LoVo (cell line): Measurements from ENCODE around the gene NDRG4.

Source experiments
- DNase-seq: peaks from one replicate; pipeline ENCODE4 v3.0.0-alpha.2; 2016; ENCODE audit warnings: low spot score

The NDRG4 gene

DNA sequence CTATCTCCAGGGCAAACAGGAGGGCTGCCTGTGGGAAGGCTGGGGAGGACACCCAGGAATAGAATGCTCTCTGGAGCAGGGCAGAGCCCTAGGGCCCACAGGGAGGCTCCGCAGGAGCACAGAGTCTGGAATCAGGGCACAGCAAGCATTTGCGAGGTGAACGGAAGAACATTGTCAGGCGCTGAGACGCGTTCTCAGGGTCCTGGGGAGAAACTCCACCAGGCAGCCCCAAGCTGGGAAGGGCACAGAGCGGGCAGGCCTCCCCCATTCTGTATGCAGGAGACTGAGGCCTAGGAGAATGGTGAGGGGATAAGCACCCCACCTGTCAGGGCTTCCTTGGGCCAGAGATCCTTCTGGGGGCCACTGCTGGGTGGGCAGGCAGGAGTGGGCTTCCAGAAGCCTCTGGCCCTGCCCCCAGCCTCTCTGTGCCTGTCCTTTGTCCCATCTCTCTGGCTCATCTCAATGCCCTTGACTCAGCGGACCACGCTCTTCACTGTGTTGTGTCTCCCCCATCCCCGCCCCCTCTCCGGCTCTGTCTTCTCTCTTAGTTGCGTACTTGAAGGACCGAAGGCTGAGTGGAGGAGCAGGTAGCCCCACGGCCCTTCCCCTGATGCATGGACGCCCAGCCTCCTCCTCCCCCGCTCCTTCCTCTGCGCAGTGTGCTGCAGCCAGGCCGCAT is 10.3 kb downstream of the NDRG4 start:
- no peak for DNase-seq

- no peak for DNase-seq
Measured at GRCh38 chr16:58510776-58511628, 11.1 kb downstream of the NDRG4 start.

DNA sequence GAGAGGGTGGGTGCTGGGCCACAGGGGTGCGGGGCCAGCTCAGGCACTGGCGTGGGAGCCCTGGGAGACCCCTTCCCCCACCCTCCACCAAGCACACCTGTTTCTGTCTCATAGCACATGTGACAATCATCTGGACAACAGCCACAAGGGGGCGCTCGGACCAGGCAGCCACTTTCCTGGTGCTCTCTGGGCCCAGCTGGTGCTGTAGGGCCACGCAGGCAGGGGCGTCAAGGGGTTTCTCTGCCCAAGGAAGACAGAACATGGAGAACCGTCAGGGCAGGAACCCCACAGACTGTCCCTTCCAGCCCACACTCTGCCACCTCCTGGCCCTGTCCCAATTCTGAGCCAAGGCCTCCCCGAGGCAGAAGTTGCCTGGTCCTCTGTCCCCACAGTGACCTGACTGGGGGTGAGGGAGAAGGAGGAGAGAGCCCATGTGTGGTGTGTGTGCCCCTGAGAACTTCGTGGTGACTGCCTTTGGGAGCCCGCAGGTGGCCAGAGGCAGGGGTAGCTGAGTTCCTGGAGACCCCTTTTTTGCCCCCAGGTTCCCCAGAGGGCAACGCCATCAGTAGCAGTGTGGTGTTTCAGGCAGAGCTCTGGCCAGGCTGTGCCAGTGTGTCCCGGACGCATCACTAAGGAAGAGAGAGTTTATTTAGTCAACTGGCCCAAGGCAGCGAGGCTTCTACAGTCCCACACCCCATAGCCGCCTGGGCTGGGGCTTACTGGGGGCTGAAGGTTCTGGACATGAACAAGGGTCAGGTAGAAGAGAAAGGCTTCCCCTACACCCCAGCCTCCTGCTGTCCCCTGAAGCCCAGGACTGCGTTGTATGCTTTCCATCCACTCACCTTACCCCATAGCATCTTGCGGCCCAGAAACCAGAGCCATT is 12.2 kb downstream of the NDRG4 start:
- DNase-seq, result peak; percentile 66

DNA sequence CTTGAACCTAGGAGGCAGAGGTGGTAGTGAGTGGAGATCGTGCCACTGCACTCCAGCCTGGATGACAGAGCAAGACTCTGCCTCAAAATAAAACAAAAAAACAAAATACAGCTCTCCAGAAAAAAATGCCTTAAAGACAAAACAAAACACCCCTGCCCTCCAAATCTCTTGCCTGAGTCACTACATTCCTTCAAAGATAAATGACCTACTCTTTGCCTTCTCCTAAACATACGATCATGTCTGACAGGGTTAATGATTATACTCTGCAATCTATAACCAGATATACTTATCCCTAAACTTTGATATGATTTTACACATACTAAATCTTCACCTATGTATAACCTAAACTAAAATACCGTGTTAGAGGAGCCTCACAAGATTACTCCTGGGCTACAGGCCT is 13.9 kb downstream of the NDRG4 start:
- no peak for DNase-seq

GRCh38 chr16:58515125-58515870 is 15.4 kb downstream of the NDRG4 start, which contains the start of gene SETD6:
SETD6 (plus strand) TSS chr16:58515517; CDS start chr16:58515538, 21 bp downstream.
- peak; percentile 90 for DNase-seq

- peak; percentile 43 for DNase-seq
Measured at GRCh38 chr16:58515871-58516767, 16.2 kb downstream of the NDRG4 start.

GRCh38 chr16:58516768-58517107 is 16.8 kb downstream of the NDRG4 start:
- no peak for DNase-seq

DNA sequence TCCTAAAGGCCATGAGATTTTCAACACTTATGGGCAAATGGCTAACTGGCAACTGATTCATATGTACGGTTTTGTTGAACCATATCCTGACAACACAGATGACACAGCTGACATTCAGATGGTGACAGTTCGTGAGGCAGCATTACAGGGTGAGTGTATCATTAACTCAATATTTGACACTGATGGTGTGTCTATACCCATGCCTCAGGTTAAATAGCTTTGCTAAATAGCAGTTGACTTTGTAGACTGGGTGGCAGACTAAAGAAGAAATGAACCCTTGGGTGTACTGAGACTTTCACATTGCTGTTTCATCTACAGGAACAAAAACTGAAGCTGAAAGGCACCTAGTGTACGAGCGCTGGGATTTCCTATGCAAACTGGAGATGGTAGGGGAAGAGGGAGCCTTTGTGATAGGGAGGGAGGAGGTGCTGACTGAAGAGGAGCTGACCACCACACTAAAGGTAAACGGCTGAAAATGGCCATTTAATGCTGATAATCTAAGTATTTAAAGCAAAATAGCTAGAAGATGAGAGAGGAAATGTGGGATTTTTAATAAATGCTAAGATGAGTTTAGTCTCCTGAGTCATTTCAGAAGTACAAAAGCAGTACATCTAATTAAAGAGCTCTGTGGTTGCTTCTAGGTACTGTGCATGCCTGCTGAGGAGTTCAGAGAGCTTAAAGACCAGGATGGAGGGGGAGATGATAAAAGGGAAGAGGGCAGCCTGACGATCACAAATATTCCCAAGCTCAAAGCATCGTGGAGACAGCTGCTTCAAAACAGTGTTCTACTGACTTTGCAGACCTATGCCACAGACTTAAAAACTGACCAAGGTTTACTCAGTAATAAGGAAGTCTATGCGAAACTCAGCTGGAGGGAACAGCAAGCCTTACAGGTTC is 18.4 kb downstream of the NDRG4 start:
- no peak for DNase-seq

- DNase-seq, result no peak
Measured at GRCh38 chr16:58518980-58519368, 19.0 kb downstream of the NDRG4 start.

GRCh38 chr16:58519707-58520106 is 19.8 kb downstream of the NDRG4 start:
- no peak for DNase-seq

DNA sequence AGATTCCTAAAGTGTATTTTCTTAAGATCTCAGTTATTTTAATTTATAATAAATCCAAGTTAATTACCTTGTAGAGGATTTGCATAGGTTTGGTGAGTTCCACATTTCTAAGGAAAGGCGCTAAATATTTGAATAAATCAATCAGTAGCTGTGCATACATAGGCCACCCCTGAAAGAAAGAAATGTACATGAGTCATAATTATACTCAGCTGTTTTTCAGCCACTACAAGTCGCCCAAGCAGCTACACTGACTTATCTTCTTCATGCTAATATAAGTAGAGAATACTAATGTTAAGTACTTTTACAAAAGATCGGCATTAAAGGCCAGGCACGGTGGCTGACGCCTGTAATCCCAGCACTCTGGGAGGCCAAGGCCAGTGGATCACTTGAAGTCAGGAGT is 30.2 kb downstream of the NDRG4 start:
- DNase-seq, result no peak

GRCh38 chr16:58532414-58532813 is 32.5 kb downstream of the NDRG4 start:
- DNase-seq, result no peak

GRCh38 chr16:58533751-58534470 is 34.0 kb downstream of the NDRG4 start:
- DNase-seq, result no peak

GRCh38 chr16:58535100-58535499 is 35.2 kb downstream of the NDRG4 start:
- no peak for DNase-seq

- no peak for DNase-seq
Measured at GRCh38 chr16:58536278-58536677, 36.3 kb downstream of the NDRG4 start.

DNA sequence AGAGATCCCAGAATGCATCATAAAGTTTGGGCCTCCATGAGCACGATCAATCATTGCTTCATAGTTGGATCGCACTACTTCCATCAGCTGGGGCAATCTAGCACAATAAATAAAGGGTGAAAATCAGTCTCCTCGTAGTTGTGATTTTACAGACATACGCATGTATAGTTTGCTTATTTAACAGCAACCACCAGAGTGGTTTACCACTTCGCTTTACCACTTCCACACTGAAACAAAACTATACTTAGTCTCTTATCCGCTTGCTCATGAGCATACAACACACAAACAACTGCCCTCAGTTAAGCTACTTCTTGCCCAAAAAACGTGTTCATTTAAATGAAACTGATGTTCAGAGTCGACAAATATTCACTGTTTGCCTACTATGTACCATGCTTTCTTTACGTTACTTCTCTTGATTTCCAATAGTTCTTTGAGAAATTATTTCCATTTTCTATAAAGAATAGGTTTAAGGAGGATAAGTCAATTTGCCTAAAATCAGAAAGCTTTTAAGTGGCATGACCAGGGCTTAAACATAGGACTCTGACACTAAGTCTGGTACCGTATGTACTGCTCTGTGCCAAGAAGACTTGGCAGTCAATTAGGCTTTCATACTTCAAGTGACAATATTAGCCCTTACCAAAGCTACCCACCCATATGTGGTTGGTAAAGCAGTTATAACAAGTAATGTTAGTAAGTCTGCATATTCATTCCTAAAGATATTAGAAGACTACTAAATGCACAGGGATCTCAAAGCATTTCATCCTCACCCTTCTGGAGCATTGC is 37.4 kb downstream of the NDRG4 start:
- DNase-seq, result no peak

DNA sequence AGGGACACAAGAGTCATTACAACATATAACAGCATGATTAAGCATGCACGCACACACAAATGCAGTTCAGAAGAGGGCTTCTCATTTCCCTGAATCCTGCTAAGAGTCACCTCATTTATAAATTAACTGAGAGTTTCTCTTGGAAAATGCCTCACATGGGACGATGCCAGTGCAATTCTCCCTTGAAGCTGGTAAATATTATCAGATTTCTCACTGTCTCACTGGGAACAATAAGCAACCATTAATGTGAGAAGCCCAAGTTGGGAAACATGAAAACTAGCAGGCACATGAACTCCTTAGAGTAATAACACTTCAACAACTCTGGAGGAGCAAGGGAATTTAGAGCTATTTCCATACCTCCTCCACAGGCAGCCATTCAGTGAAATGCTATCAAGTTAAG is 41.8 kb downstream of the NDRG4 start:
- DNase-seq, result no peak

DNA sequence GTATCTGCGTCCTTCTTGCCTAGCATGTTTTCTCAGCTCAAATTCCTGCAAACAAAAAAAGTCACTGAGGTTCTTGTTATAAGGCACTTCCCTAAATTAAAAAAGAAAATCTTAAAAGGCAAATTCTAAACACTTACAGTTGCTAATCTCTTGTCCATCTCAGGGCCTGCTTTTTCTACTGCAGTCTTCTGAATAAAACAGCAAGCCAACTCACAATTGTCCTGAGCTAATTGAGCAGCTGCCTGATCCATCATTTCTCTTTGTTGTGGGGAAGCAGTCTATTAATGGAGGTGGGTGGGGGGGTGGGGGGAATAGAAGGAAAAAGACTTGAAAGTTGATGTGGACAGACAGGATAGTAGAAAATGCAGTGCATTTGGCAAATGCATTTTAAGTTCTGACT is 42.3 kb downstream of the NDRG4 start:
- DNase-seq, result no peak
